ENCODE data around the gene SNX3. TPM values are rescaled to one million over a fixed set of nuclear protein-coding genes. Genes with fewer than 3 reads are reported as not detected.

SNX3 gene
- total RNA-seq, 1 experiment from 2014 or later, result 110 TPM

DNA sequence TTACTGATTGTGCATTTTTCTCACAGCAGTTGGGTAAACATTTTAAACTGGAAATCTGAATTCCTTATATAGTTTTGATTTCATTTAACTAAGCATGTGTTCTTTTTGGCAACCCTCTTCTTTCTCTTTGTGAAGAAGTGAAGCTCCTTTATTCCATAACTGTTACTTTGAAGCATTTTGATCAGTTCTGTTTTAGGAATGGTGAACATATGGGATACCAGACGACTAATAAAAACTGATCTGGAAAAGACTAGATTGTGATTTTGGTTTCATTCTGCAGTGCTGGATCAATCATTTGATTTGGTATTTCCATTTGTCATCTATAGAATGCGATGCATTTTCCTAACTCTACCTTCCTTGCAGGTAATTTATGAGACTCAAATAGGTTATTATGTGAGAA lies 43.8 kb upstream of the SNX3 start:
- Histone ChIP-seq H3K9ac (ENCODE audit: low read length) (no peak overlapping the region), H2AFZ (ENCODE audit: low read length) (no peak overlapping the region), H3K9me3 (ENCODE audit: low read length) (no peaks in the 10 kb centered on the region), H3K27ac (ENCODE audit: low read length) (no peak overlapping the region), H4K20me1 (ENCODE audit: low read length) (no peaks in the 10 kb centered on the region), H3K4me3 (ENCODE audit: low read length) (no peak overlapping the region), H3K79me2 (ENCODE audit: low read length) (no peaks in the 10 kb centered on the region), H3K36me3 (ENCODE audit: low read depth, low read length) (no peaks in the 10 kb centered on the region), H3K4me2 (ENCODE audit: low read length) (no peak overlapping the region), H3F3A (ENCODE audit: low read length, unreplicated experiment) (no peaks in the 10 kb centered on the region), H3K27me3 (ENCODE audit: low read length) (no peaks in the 10 kb centered on the region), H3K9me2 (replicated peaks; ENCODE audit: low read length) (no peaks in the 10 kb centered on the region), H3K4me1 (ENCODE audit: insufficient read depth, low read length) (peaks cover 4% of the 10 kb centered on the region; the same call in 1 of the 2 replicates)
- TF ChIP-seq, protein P1, sequence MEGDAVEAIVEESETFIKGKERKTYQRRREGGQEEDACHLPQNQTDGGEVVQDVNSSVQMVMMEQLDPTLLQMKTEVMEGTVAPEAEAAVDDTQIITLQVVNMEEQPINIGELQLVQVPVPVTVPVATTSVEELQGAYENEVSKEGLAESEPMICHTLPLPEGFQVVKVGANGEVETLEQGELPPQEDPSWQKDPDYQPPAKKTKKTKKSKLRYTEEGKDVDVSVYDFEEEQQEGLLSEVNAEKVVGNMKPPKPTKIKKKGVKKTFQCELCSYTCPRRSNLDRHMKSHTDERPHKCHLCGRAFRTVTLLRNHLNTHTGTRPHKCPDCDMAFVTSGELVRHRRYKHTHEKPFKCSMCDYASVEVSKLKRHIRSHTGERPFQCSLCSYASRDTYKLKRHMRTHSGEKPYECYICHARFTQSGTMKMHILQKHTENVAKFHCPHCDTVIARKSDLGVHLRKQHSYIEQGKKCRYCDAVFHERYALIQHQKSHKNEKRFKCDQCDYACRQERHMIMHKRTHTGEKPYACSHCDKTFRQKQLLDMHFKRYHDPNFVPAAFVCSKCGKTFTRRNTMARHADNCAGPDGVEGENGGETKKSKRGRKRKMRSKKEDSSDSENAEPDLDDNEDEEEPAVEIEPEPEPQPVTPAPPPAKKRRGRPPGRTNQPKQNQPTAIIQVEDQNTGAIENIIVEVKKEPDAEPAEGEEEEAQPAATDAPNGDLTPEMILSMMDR (conservative IDR thresholded peaks at IDR 0.05; ENCODE audit: low read depth, low read length), result no peak
- TF ChIP-seq EZH2 (IDR thresholded peaks at IDR 0.05; ENCODE audit: low read length, unreplicated experiment) (no peak), EZH2phosphoT487 (IDR thresholded peaks at IDR 0.05; ENCODE audit: borderline replicate concordance, low read length) (no peak)
- ATAC-seq (no peak), DNase-seq (no peak)
- BruUV-seq (replicated peaks), result no TSS peak
- POLR2A ChIA-PET (ENCODE audit: unreplicated experiment), result no interaction called here
- CTCF ChIA-PET, result no interaction called here
- intact Hi-C loops (cut with micrococcal nuclease), result no loop called here

DNA sequence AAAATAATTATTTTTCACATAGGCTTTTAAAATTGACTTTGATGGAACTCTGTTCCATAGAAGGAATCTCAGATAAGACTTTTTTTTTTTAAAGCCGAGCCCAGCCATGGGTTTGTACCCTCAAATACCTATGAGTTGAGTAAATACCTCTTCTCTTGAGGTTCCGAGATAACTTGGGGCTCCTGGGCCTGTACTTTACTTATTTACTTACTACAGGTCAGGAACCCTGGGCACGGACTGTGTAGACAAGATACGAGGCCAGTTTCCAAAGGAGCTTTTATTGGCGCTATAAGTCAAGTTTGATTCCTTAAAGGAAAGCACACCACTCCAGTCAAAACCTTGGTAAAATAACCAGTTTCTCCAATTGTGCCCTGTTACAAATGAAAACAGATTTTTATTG lies 41.5 kb upstream of the SNX3 start:
- CTCF ChIA-PET, result no interaction called here
- H3K27ac ChIP-seq (ENCODE audit: low read length), result no peak overlapping the region
- no peak overlapping the region for H3K4me2 ChIP-seq (ENCODE audit: low read length)
- no peaks in the 10 kb centered on the region for H3K36me3 ChIP-seq (ENCODE audit: low read depth, low read length)
- ATAC-seq (no peak), DNase-seq (no peak)
- no peak overlapping the region for H3K9ac ChIP-seq (ENCODE audit: low read length)
- H2AFZ ChIP-seq (ENCODE audit: low read length), result no peak overlapping the region
- no peaks in the 10 kb centered on the region for H4K20me1 ChIP-seq (ENCODE audit: low read length)
- BruUV-seq (replicated peaks), result no TSS peak
- no peak for TF ChIP-seq EZH2 (IDR thresholded peaks at IDR 0.05; ENCODE audit: low read length, unreplicated experiment)
- no peak for TF ChIP-seq EZH2phosphoT487 (IDR thresholded peaks at IDR 0.05; ENCODE audit: borderline replicate concordance, low read length)
- TF ChIP-seq, protein P1 (conservative IDR thresholded peaks at IDR 0.05; ENCODE audit: low read depth, low read length), result no peak
- H3K27me3 ChIP-seq (ENCODE audit: low read length), result no peaks in the 10 kb centered on the region
- H3K79me2 ChIP-seq (ENCODE audit: low read length), result no peaks in the 10 kb centered on the region
- H3K9me3 ChIP-seq (ENCODE audit: low read length), result no peaks in the 10 kb centered on the region
- intact Hi-C loops (cut with micrococcal nuclease), result no loop called here
- POLR2A ChIA-PET (ENCODE audit: unreplicated experiment), result no interaction called here
- H3K4me3 ChIP-seq (ENCODE audit: low read length), result no peak overlapping the region
- H3K9me2 ChIP-seq (replicated peaks; ENCODE audit: low read length), result no peaks in the 10 kb centered on the region
- H3F3A ChIP-seq (ENCODE audit: low read length, unreplicated experiment), result no peaks in the 10 kb centered on the region
- H3K4me1 ChIP-seq (ENCODE audit: insufficient read depth, low read length), result no peaks in the 10 kb centered on the region

DNA sequence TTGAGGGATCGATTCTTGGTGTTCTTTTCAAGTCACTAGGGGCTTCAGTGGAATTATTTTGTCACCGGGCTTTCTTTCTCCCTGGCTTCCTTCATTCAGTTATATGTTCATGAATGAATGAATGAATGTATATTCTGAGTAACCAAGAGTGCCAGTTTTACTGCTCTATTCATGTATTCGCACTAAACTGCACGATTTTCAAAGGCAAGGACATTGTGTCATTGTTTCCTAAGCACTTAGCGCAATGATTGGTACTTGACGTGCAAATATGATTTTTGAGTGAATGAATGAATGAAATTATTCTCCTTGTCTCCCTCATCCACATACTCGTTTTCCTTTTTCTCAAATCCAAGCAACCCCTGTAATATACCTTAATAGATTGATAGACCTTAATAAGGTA lies 34.8 kb upstream of the SNX3 start:
- H3K27me3 ChIP-seq (ENCODE audit: low read length), result no peaks in the 10 kb centered on the region
- DNase-seq (no peak), ATAC-seq (no peak)
- H3F3A ChIP-seq (ENCODE audit: low read length, unreplicated experiment), result no peaks in the 10 kb centered on the region
- peaks cover 12% of the 10 kb centered on the region for H3K79me2 ChIP-seq (ENCODE audit: low read length)
- no peaks in the 10 kb centered on the region for H3K9me2 ChIP-seq (replicated peaks; ENCODE audit: low read length)
- peak overlapping the region; percentile 87 for H3K9ac ChIP-seq (ENCODE audit: low read length)
- H2AFZ ChIP-seq (ENCODE audit: low read length), result peak overlapping the region; percentile 97
- peak overlapping the region; percentile 89 for H3K4me3 ChIP-seq (ENCODE audit: low read length)
- intact Hi-C loops (cut with micrococcal nuclease), result no loop called here
- H3K4me1 ChIP-seq (ENCODE audit: insufficient read depth, low read length), result peaks cover 9% of the 10 kb centered on the region; the same call in 1 of the 2 replicates
- ChIA-PET POLR2A (ENCODE audit: unreplicated experiment) (no interaction called here), CTCF (no interaction called here)
- TF ChIP-seq, protein P1 (conservative IDR thresholded peaks at IDR 0.05; ENCODE audit: low read depth, low read length), result no peak
- TF ChIP-seq EZH2phosphoT487 (IDR thresholded peaks at IDR 0.05; ENCODE audit: borderline replicate concordance, low read length) (no peak), EZH2 (IDR thresholded peaks at IDR 0.05; ENCODE audit: low read length, unreplicated experiment) (no peak)
- no peaks in the 10 kb centered on the region for H4K20me1 ChIP-seq (ENCODE audit: low read length)
- peak overlapping the region; percentile 78; the same call in 1 of the 2 replicates for H3K27ac ChIP-seq (ENCODE audit: low read length)
- BruUV-seq (replicated peaks), result no TSS peak
- no peaks in the 10 kb centered on the region for H3K9me3 ChIP-seq (ENCODE audit: low read length)
- peak overlapping the region; percentile 96 for H3K4me2 ChIP-seq (ENCODE audit: low read length)
- no peaks in the 10 kb centered on the region for H3K36me3 ChIP-seq (ENCODE audit: low read depth, low read length)
